T47D (cell line): ENCODE measurements around the gene FAM25C.
"Not testable (repeated sequence)": the region's sequence is repeated elsewhere in the genome, so short reads cannot be mapped to it uniquely, and the experiment has no call there.

ENCODE experiments used
- DNase-seq, 2 experiments: peaks; one replicate each; pipeline versions ENCODE4 v3.0.0 to v3.0.0-alpha.2; 2011 to 2012; ENCODE audit warnings: low read depth in 1 of 2, low spot score in 1 of 2
- in situ Hi-C: cut with HindIII; loops from 2 replicates; pipeline ENCODE4 v1.10.0; 2016; ENCODE audit warnings: low sequenced_read_pairs, low pct_unique_long_range_greater_than_20kb

FAM25C gene

GRCh38 chr10:47964280-47965063 is 35.1 kb downstream of the FAM25C start:
- DNase-seq, in situ Hi-C loops: not testable (repeated sequence)

DNA sequence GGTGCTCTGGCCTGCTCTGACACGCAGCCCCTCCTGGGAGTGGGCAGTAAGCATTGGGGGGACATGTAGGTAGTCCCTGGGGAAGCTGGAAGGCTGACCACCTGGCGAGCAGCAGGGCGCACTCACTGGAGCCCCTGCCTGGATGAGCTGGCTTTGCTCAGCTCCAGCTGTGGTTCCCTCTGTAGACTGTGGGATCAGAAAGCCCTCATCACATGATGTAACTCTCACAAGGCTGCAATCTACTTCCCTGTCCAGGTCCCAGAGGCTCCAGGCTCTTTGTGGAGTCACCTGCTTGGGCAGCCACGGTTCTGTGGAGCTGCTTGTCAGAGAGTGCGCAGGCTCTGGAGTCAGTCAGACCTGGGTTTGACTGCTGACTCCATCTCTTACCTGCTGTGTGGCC is 36.8 kb downstream of the FAM25C start:
- in situ Hi-C loops, DNase-seq: not testable (repeated sequence)

GRCh38 chr10:47960699-47961098 is 38.9 kb downstream of the FAM25C start:
- in situ Hi-C loops, DNase-seq: not testable (repeated sequence)

- in situ Hi-C loops, DNase-seq: not testable (repeated sequence)
Observed at GRCh38 chr10:47959677-47960076, 39.9 kb downstream of the FAM25C start.

- in situ Hi-C loops, DNase-seq: not testable (repeated sequence)
Observed at GRCh38 chr10:47957158-47957557, 42.4 kb downstream of the FAM25C start.

DNA sequence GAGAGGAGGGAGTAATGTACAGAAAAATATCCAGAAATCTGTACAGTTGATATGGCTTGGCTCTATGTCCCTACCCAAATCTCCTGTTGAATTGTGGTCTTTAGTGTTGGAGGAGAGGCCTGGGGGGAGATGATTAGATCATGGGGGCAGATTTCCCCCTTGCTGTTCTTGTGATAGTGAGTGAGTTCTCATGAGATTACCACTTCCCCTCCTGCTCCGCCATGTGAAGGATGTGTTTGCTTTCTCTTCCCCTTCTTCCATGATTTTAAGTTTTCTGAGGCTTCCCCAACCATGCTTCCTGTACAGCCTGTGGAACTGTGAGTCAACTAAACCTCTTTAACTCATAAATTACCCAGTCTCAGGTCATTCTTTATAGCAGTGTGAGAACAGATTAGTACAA is 52.2 kb downstream of the FAM25C start:
- DNase-seq, in situ Hi-C loops: not testable (repeated sequence)
